AG04450 (cell line): ENCODE data around the gene SETD1A. TPM values are rescaled to one million over a fixed set of nuclear protein-coding genes. Genes with fewer than 3 reads are reported as not detected.

Experiments
- CTCF ChIA-PET: fragments of 300-600, 350-600 bp; formaldehyde crosslinking; extraction: SDS; loops from one replicate; lab custom pipeline; 2022; ENCODE audit warnings: antibody characterized with exemption, inconsistent platforms; lab: Charles Lee
- POLR2A ChIA-PET: fragments of 350-600 bp; formaldehyde crosslinking; extraction: SDS; loops from one replicate; lab custom pipeline; 2021; ENCODE audit warnings: antibody characterized with exemption, inconsistent platforms; lab: Yijun Ruan, JAX
- DNase-seq: peaks from one replicate; pipeline ENCODE4 v3.0.0-alpha.2; 2011; ENCODE audit warnings: low read depth, low spot score
- H3K27ac ChIP-seq: one replicate; pipeline ENCODE4 v1.5.1; 2012; ENCODE audit warnings: low read depth, low read length, control low read depth
- H3K27me3 ChIP-seq: one replicate; pipeline ENCODE4 v1.6.0; 2012; ENCODE audit warnings: low read length; ENCODE audit not compliant: control insufficient read depth, insufficient read depth
- H3K4me3 ChIP-seq: 2 replicates; pipeline ENCODE4 v1.5.1; 2011; ENCODE audit warnings: mild to moderate bottlenecking, low read depth, low read length, control low read depth
- H3K9me3 ChIP-seq: 2 replicates; pipeline ENCODE4 v1.5.1; 2012; ENCODE audit warnings: low read length; ENCODE audit not compliant: control insufficient read depth, insufficient read depth
- polyA plus RNA-seq: library from polyadenylated mRNA; depleted of rRNA; stranded (reverse); fragments of >200 nt; gene quantifications from 2 replicates; pipeline ENCODE4 v1.2.3, GENCODE V29; 2011
- TF ChIP-seq, protein P1 (sequence below): IDR thresholded peaks from 2 replicates; pipeline ENCODE4 v1.5.1; 2011; ENCODE audit warnings: low read depth, low read length, control low read depth, inconsistent platforms

Gene SETD1A
- polyA plus RNA-seq, 1 experiment = 1.1 TPM

- H3K4me3 ChIP-seq = no peak overlapping the region
- TF ChIP-seq, protein P1, sequence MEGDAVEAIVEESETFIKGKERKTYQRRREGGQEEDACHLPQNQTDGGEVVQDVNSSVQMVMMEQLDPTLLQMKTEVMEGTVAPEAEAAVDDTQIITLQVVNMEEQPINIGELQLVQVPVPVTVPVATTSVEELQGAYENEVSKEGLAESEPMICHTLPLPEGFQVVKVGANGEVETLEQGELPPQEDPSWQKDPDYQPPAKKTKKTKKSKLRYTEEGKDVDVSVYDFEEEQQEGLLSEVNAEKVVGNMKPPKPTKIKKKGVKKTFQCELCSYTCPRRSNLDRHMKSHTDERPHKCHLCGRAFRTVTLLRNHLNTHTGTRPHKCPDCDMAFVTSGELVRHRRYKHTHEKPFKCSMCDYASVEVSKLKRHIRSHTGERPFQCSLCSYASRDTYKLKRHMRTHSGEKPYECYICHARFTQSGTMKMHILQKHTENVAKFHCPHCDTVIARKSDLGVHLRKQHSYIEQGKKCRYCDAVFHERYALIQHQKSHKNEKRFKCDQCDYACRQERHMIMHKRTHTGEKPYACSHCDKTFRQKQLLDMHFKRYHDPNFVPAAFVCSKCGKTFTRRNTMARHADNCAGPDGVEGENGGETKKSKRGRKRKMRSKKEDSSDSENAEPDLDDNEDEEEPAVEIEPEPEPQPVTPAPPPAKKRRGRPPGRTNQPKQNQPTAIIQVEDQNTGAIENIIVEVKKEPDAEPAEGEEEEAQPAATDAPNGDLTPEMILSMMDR = no peak
- H3K27ac ChIP-seq = no peak overlapping the region
- no peaks in the 10 kb centered on the region for H3K9me3 ChIP-seq
- ChIA-PET CTCF (interaction anchor here (0.8 to 1.3 kb wide), 2 partner anchors 11 to 121 kb away, joined by 5 to 10 read pairs; no protein-coding TSS in a partner anchor), POLR2A (no interaction called here)
- H3K27me3 ChIP-seq = no peaks in the 10 kb centered on the region
- no peak for DNase-seq
Observed at GRCh38 chr16:30965436-30965835, 7.9 kb downstream of the SETD1A start.

- POLR2A ChIA-PET = no interaction called here
- H3K4me3 ChIP-seq = no peak overlapping the region
- no peaks in the 10 kb centered on the region for H3K27me3 ChIP-seq
- CTCF ChIA-PET = interaction anchor here (0.8 to 1.3 kb wide), 2 partner anchors 12 to 122 kb away, joined by 5 to 10 read pairs; no protein-coding TSS in a partner anchor
- no peaks in the 10 kb centered on the region for H3K9me3 ChIP-seq
- H3K27ac ChIP-seq = no peak overlapping the region
- TF ChIP-seq, protein P1 = no peak
- DNase-seq = no peak
Observed at GRCh38 chr16:30966033-30966619, 8.6 kb downstream of the SETD1A start.

GRCh38 chr16:30967795-30968194 lies 10.2 kb downstream of the SETD1A start:
- CTCF ChIA-PET = no interaction called here
- Histone ChIP-seq H3K4me3 (no peak overlapping the region), H3K27me3 (no peaks in the 10 kb centered on the region), H3K27ac (no peak overlapping the region), H3K9me3 (no peaks in the 10 kb centered on the region)
- no peak for DNase-seq
- POLR2A ChIA-PET = no interaction called here
- TF ChIP-seq, protein P1 = no peak

DNA sequence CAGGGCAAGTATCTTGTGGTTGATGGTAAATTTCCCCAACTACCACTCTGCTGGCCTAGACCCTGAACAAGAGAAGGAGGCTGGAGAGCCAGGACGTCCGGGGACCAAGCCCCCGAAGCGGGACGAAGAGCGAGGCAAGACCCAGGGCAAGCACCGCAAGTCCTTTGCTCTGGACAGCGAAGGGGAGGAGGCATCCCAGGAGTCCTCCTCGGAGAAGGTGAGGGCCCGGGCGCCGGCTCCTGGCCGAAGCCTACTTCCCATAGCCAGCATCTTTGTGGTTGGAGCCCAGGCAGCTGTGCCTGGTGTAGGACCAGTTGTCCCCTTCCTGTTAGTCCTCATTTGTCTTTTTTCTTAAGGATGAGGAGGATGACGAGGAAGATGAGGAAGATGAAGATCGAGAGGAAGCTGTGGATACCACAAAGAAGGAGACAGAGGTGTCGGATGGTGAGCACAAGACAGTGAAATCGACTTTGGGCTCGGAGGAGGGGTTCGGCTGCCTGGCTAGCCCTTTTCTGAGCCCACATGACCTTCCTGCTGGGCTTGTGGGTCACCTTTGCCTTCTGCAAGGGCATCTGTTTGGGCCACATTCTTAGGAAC lies 11.8 kb downstream of the SETD1A start:
- POLR2A ChIA-PET = no interaction called here
- CTCF ChIA-PET = interaction anchor here (1.4 kb wide), 1 partner anchor 15 kb away, joined by 3 read pairs; no protein-coding TSS in a partner anchor

GRCh38 chr16:30971298-30971697 lies 13.7 kb downstream of the SETD1A start:
- no peak overlapping the region for H3K27ac ChIP-seq
- CTCF ChIA-PET = interaction anchor here (0.9 to 1.3 kb wide), 2 partner anchors 12 to 14 kb away, joined by 3 read pairs; partner anchors contain the start of gene HSD3B7

More for the DNA sequence above, 11.8 kb downstream of the SETD1A start:
- no peaks in the 10 kb centered on the region for H3K9me3 ChIP-seq
- TF ChIP-seq, protein P1 = no peak
- no peaks in the 10 kb centered on the region for H3K27me3 ChIP-seq
- H3K27ac ChIP-seq = no peak overlapping the region
- no peak for DNase-seq
- no peak overlapping the region for H3K4me3 ChIP-seq

More at GRCh38 chr16:30971298-30971697, 13.7 kb downstream of the SETD1A start:
- Histone ChIP-seq H3K27me3 (no peaks in the 10 kb centered on the region), H3K9me3 (no peaks in the 10 kb centered on the region), H3K4me3 (no peak overlapping the region)
- TF ChIP-seq, protein P1 = no peak
- no peak for DNase-seq
- POLR2A ChIA-PET = interaction anchor here (0.5 kb wide), 1 partner anchor 11 kb away, joined by 3 read pairs; no protein-coding TSS in a partner anchor
